ENCODE measurements around the gene CPXCR1.
"Not testable (repeated sequence)": the region's sequence is repeated elsewhere in the genome, so short reads cannot be mapped to it uniquely, and the experiment has no call there.

Gene CPXCR1

DNA sequence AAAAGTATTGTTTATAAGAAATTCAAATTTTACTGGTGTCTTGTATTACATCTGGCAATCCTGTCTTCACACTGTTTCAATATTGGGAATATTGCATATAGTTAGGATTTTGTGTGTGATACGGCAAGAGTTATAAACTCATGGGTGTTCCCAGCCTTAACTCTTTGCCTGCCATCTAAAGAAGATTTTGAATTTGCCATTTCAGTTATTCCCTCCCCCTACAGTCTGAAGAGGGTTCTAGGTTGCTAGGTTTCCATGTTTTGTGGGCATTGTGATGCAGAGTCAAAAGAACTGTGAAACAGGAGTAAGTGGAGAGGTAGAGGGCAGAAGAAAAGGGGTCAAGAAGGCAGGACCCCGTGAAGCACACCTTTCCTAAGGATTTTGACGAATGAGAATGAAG lies at the start of gene CPXCR1:
Gene CPXCR1 (plus strand): TSS at position 301 of the 400 bp plus-strand sequence. CDS start 6,190 bp downstream, outside the sequence.
- DNase-seq, result no peak

GRCh38 chrX:88735835-88736234 lies 11.2 kb upstream of the CPXCR1 start:
- DNase-seq, result no peak

DNA sequence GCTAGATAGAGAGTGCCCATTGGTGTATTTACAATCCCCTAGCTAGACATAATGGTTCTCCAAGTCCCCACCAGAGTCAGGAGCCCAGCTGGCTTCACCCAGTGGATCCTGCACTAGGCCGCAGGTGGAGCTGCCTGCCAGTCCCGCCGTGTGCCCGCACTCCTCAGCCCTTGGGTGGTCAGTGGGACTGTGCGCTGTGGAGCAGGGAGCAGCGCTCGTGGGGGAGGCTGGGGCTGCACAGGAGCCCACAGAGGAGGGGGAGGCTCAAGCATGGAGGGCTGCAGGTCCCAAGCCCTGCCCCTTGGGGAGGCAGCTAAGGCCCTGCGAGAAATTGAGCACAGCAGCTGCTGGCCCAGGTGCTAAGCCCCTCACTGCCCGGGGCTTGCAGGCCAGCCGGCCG lies 810 bp upstream of the CPXCR1 start:
- DNase-seq, result not testable (repeated sequence)

DNA sequence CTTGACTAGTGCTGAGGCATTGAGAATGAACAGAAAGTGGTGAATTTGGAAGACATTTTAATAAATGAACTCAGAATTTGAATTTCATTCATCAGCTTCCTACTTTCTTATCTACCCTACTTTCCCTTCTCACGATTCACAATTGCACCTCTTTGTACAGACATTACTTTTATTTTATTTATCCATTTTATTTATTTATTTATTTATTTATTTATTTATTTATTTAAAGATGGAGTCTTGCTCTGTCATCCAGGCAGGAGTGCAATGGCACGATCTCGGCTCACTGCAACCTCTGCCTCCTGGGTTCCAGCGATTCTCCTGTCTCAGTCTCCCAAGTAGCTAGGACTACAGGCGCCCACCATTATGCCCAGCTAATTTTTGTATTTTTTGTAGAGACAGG lies 5.3 kb downstream of the CPXCR1 start:
- not testable (repeated sequence) for DNase-seq

DNA sequence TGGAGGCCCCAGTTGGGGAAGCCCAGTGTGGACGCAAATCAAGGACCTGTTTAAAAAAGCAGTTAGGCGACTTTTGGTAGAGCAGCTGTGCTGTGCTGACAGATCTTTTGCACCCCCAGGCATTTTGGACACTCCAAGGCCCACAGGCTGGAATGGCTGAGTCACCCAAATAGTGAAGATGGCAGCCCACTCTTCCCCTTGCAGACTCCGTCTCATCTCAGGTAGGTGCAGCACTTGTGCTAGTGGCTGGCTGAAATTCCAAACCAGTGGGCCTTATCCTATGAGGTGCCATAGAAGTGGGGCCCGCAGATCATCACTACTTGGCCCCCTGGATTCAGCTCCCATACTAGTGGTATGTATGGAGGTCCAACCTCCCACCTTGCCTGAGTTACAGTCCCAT lies 42.8 kb downstream of the CPXCR1 start:
- no peak for DNase-seq
